DND-41 (cell line): ENCODE results near the gene STARD3.

Source experiments
- EZH2 ChIP-seq: IDR thresholded peaks from 3 replicates; pipeline ENCODE4 v1.6.1; 2012; ENCODE audit warnings: borderline replicate concordance, low read depth, mild to moderate bottlenecking, moderate library complexity, low read length, inconsistent platforms; ENCODE audit not compliant: severe bottlenecking
- TF ChIP-seq, protein P1 (sequence below): IDR thresholded peaks from 2 replicates; pipeline ENCODE4 v1.5.1; 2012; ENCODE audit warnings: borderline replicate concordance, low read length, moderate library complexity, mild to moderate bottlenecking; ENCODE audit not compliant: poor library complexity, severe bottlenecking; ENCODE audit errors: extremely low read depth

GRCh38 chr17:39631403-39631802 is 5.5 kb upstream of the STARD3 start:
- TF ChIP-seq, protein P1, sequence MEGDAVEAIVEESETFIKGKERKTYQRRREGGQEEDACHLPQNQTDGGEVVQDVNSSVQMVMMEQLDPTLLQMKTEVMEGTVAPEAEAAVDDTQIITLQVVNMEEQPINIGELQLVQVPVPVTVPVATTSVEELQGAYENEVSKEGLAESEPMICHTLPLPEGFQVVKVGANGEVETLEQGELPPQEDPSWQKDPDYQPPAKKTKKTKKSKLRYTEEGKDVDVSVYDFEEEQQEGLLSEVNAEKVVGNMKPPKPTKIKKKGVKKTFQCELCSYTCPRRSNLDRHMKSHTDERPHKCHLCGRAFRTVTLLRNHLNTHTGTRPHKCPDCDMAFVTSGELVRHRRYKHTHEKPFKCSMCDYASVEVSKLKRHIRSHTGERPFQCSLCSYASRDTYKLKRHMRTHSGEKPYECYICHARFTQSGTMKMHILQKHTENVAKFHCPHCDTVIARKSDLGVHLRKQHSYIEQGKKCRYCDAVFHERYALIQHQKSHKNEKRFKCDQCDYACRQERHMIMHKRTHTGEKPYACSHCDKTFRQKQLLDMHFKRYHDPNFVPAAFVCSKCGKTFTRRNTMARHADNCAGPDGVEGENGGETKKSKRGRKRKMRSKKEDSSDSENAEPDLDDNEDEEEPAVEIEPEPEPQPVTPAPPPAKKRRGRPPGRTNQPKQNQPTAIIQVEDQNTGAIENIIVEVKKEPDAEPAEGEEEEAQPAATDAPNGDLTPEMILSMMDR: no peak
- no peak for TF ChIP-seq EZH2
